ENCODE measurements around the gene MEN1.

Gene MEN1

DNA sequence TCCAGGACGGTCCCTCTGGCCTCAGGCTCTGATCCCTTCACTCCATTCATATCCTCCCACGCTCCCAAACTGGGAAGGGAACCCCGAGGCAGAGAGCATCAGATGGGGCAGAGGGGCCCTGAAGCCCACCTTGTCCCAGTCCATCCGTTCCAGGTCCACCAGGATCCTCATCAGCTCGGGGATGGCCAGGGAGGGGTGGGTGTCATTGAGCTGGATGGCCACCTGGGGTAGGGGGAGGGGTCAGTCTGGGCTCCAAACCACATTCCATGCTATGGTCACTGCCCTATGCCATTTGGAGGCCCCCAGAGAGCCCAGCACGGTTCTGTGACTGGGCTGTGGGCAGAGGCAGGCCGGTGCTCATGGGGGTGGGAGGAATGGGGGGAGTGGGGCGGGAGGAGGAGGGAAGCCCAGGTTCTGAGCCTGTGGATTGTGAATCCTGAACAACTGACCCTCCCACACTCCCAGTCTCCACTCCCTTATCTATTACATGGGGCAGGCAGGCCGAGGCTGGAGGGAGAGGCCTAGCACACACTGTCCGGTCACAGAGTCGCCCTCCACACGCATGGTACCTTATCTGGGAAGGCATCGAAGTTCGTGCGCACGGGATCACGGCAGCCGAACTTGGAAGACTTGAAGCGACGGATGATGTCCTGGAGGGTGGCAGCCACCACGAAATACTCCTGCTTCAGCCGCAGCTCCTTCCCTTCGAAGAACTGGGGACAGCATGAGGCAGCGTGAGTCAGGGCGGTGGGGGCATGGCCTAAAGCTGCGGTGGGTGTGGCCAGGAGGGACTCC lies 56.0 kb downstream of the MEN1 start:
- no peak for TF ChIP-seq CTCF (conservative IDR thresholded peaks at IDR 0.05; ENCODE audit: low read depth, low read length)
- H3K27me3 ChIP-seq (ENCODE audit: insufficient read depth, low read depth): no peaks in the 10 kb centered on the region
- no peak overlapping the region for H3K4me2 ChIP-seq
- H3K9ac ChIP-seq: no peak overlapping the region
- no peak overlapping the region for H2AFZ ChIP-seq (ENCODE audit: low read depth)
- peaks cover 16% of the 10 kb centered on the region for H3K4me1 ChIP-seq (ENCODE audit: low read depth, poor library complexity, severe bottlenecking)
- H4K20me1 ChIP-seq (ENCODE audit: insufficient read depth): no peaks in the 10 kb centered on the region
- H3K27ac ChIP-seq: no peak overlapping the region
- H3K79me2 ChIP-seq (ENCODE audit: insufficient read depth, low read depth): no peaks in the 10 kb centered on the region
- no peak overlapping the region for H3K4me3 ChIP-seq (IDR thresholded peaks at IDR 0.05; ENCODE audit: insufficient read depth, low read depth, low read length)
- H3K36me3 ChIP-seq (ENCODE audit: insufficient read depth): no peaks in the 10 kb centered on the region
